RPMI7951 (cell line): Measurements from ENCODE around the gene CARD8. TPM values are rescaled to one million over a fixed set of nuclear protein-coding genes. Genes with fewer than 3 reads are reported as not detected.
"Not testable (repeated sequence)": the region's sequence is repeated elsewhere in the genome, so short reads cannot be mapped to it uniquely, and the experiment has no call there.

ENCODE experiments used
- DNase-seq: peaks from one replicate; pipeline ENCODE4 v3.0.0-alpha.2; 2012; ENCODE audit warnings: low read depth
- total RNA-seq: library from RNA; depleted of rRNA; stranded (reverse); fragments of >200 nt; shearing (Covaris generic); gene quantifications from 2 replicates; pipeline ENCODE4 v1.2.3, GENCODE V29; 2014

Gene CARD8
- total RNA-seq, 1 experiment from 2014 or later, result 28.1 TPM

- not testable (repeated sequence) for DNase-seq
Observed at GRCh38 chr19:48260359-48260714, 4.6 kb upstream of the CARD8 start.

- not testable (repeated sequence) for DNase-seq
Observed at GRCh38 chr19:48258992-48259391, 3.3 kb upstream of the CARD8 start.

- no peak for DNase-seq
Observed at GRCh38 chr19:48258350-48258749, 2.6 kb upstream of the CARD8 start.

- DNase-seq, result no peak
Observed at GRCh38 chr19:48254529-48254970, 1.2 kb downstream of the CARD8 start.

GRCh38 chr19:48253999-48254398 lies 1.7 kb downstream of the CARD8 start:
- no peak for DNase-seq

GRCh38 chr19:48252609-48253008 lies 3.1 kb downstream of the CARD8 start:
- no peak for DNase-seq

GRCh38 chr19:48250290-48251025 lies 5.3 kb downstream of the CARD8 start:
- no peak for DNase-seq

GRCh38 chr19:48249502-48250014 lies 6.2 kb downstream of the CARD8 start:
- peak; percentile 57 for DNase-seq

- no peak for DNase-seq
Observed at GRCh38 chr19:48248081-48248833, 7.5 kb downstream of the CARD8 start.

- no peak for DNase-seq
Observed at GRCh38 chr19:48247212-48247611, 8.5 kb downstream of the CARD8 start.

- no peak for DNase-seq
Observed at GRCh38 chr19:48246101-48246500, 9.6 kb downstream of the CARD8 start.

GRCh38 chr19:48244281-48244680 lies 11.4 kb downstream of the CARD8 start:
- DNase-seq, result no peak

- DNase-seq, result not testable (repeated sequence)
Observed at GRCh38 chr19:48241771-48242170, 13.9 kb downstream of the CARD8 start.

- DNase-seq, result peak; percentile 24
Observed at GRCh38 chr19:48239582-48240141, 16.1 kb downstream of the CARD8 start.

GRCh38 chr19:48239120-48239519 lies 16.6 kb downstream of the CARD8 start:
- DNase-seq, result no peak

GRCh38 chr19:48237057-48237456 lies 18.7 kb downstream of the CARD8 start:
- no peak for DNase-seq

GRCh38 chr19:48230555-48231129 lies 25.1 kb downstream of the CARD8 start:
- DNase-seq, result no peak

- DNase-seq, result no peak
Observed at GRCh38 chr19:48221628-48222027, 34.1 kb downstream of the CARD8 start.

GRCh38 chr19:48220784-48221183 lies 34.9 kb downstream of the CARD8 start:
- DNase-seq, result not testable (repeated sequence)

- DNase-seq, result no peak
Observed at GRCh38 chr19:48218997-48219396, 36.7 kb downstream of the CARD8 start.

GRCh38 chr19:48216933-48217332 lies 38.8 kb downstream of the CARD8 start:
- no peak for DNase-seq

GRCh38 chr19:48213959-48214358 lies 41.8 kb downstream of the CARD8 start:
- no peak for DNase-seq
